Right lobe of liver (tissue), 6 donors: ENCODE data around the gene NPFFR1. TPM values are rescaled to one million over a fixed set of nuclear protein-coding genes. Genes with fewer than 3 reads are reported as not detected.

Experiments
- ATAC-seq, 4 donors: fragments of 200-7000 bp; cut with Tn5 transposase; one replicate each; pipeline ENCODE4 v1.9.1; 2020; ENCODE audit warnings: mild to moderate bottlenecking in 4 of 4, moderate library complexity in 4 of 4
- DNase-seq, 3 donors: peaks; one replicate each; pipeline ENCODE4 v3.0.0-alpha.2; 2020
- H3K27ac ChIP-seq, 3 donors: fragments of 200-600 bp; one replicate each; pipeline ENCODE4 v1.8.0; 2022
- H3K27me3 ChIP-seq, 2 donors: fragments of 200-600 bp; one replicate each; pipeline ENCODE4 v1.8.0; 2022
- H3K36me3 ChIP-seq, 4 donors: fragments of 200-600 bp; sonication (generic) in 1 of 4; one replicate each; pipeline versions ENCODE4 v1.5.1 to v1.8.0; 2017 to 2022; ENCODE audit warnings: control low read depth in 1 of 4
- H3K4me1 ChIP-seq, 4 donors: fragments of 200-600 bp; sonication (generic) in 1 of 4; one replicate each; pipeline versions ENCODE4 v1.5.1 to v1.8.0; 2017 to 2022; ENCODE audit warnings: control low read depth in 1 of 4
- H3K4me3 ChIP-seq, 3 donors: fragments of 200-600 bp; one replicate each; pipeline ENCODE4 v1.8.0; 2022
- H3K9me3 ChIP-seq, 4 donors: fragments of 200-600 bp; sonication (generic) in 1 of 4; one replicate each; pipeline versions ENCODE4 v1.5.1 to v1.8.0; 2017 to 2022; ENCODE audit warnings: control low read depth in 1 of 4
- CTCF ChIP-seq, 4 donors: fragments of 200-600 bp in 3 of 4; fragments of 450-650 bp in 1 of 4; IDR thresholded peaks; one replicate each; pipeline versions ENCODE4 v1.5.1 to v1.8.0; 2016 to 2022; ENCODE audit warnings: antibody characterized with exemption in 4 of 4, mild to moderate bottlenecking in 2 of 4
- POLR2A ChIP-seq: fragments of 450-650 bp; IDR thresholded peaks from one replicate; pipeline ENCODE4 v1.6.1; 2017; ENCODE audit warnings: antibody characterized with exemption, mild to moderate bottlenecking
- WGBS: methylation state at CpG from one replicate; pipeline ENCODE4 v1.1.6; 2018; ENCODE audit warnings: low coverage, low lambda C conversion rate; ENCODE audit not compliant: insufficient coverage; ENCODE audit errors: missing lambda C conversion rate; 5-methylcytosine and 5-hydroxymethylcytosine counted together
- intact Hi-C, 2 donors: fragments of 100-400 bp; cut with DNase I; formaldehyde crosslinking; loops; one replicate each; pipeline versions ENCODE4 v1.11.2 to v1.14.1; 2022
- total RNA-seq, 6 experiments: library from RNA; depleted of rRNA in 2 of 6; stranded (reverse); fragments of >200 nt in 2 of 6; fragmentation: NEBNext Ultra II Directional in 3 of 6; extraction: Animal tissue kit (Norgen Biotek cat#: 25700) in 3 of 6; gene quantifications; one replicate each; pipeline versions ENCODE4 v1.1.0 to v1.2.4, GENCODE V29; 2016 to 2023
- donor health status: DM: no; HTN: yes; CAD: no.
- donor health status: DM: no; HTN: no; CAD: no.
- donor health status: DM: no; HTN: no; CAD: no.
- donor health status: DM: no; HTN: yes; CAD: no.
- donor health status: DM: no; HTN: yes; CAD: no.

The NPFFR1 gene
- total RNA-seq, 6 experiments from 2014 or later = not detected

GRCh38 chr10:70319183-70319582 lies 35.4 kb upstream of the NPFFR1 start:
- 80% methylated on average over 2 of the region's 6 CpGs for WGBS
- Histone ChIP-seq H3K4me3 (no peak overlapping the region), H3K27me3 (no peaks in the 10 kb centered on the region), H3K4me1 (peaks cover 0 to 42% (median 16%) of the 10 kb centered on the region in 4 donors), H3K27ac (no peak overlapping the region), H3K9me3 (no peaks in the 10 kb centered on the region), H3K36me3 (peaks cover 0 to 6% (median 0%) of the 10 kb centered on the region in 4 donors)
- DNase-seq (no peak), ATAC-seq (no peak)
- TF ChIP-seq CTCF (IDR thresholded peaks at IDR 0.05) (no peak), POLR2A (no peak)
- intact Hi-C loops = no loop called here

GRCh38 chr10:70317943-70318318 lies 34.1 kb upstream of the NPFFR1 start:
- Histone ChIP-seq H3K4me1 (peaks cover 0 to 37% (median 11%) of the 10 kb centered on the region in 4 donors), H3K4me3 (no peak overlapping the region), H3K27me3 (no peaks in the 10 kb centered on the region), H3K36me3 (peaks cover 0 to 6% (median 0%) of the 10 kb centered on the region in 4 donors), H3K9me3 (no peaks in the 10 kb centered on the region), H3K27ac (no peak overlapping the region)
- WGBS = 95% methylated on average over 4 of the region's 5 CpGs
- TF ChIP-seq CTCF (IDR thresholded peaks at IDR 0.05) = no peak
- no peak for TF ChIP-seq POLR2A
- DNase-seq (no peak), ATAC-seq (no peak)
- intact Hi-C loops = no loop called here

GRCh38 chr10:70317272-70317942 lies 33.6 kb upstream of the NPFFR1 start:
- Histone ChIP-seq H3K27ac (peak overlapping the region in 1 of 3 donors; percentile 48), H3K9me3 (no peaks in the 10 kb centered on the region), H3K36me3 (peaks cover 0 to 6% (median 0%) of the 10 kb centered on the region in 4 donors), H3K4me3 (no peak overlapping the region), H3K27me3 (no peaks in the 10 kb centered on the region), H3K4me1 (peaks cover 0 to 32% (median 9%) of the 10 kb centered on the region in 4 donors)
- DNase-seq = no peak
- TF ChIP-seq POLR2A = no peak
- TF ChIP-seq CTCF (IDR thresholded peaks at IDR 0.05) = no peak
- intact Hi-C loops = no loop called here
- WGBS = 66% methylated on average over 4 of the region's 5 CpGs
- peak in 3 of 4 donors; percentile 38 to 42 (median 41) for ATAC-seq

GRCh38 chr10:70315815-70316214 lies 32.0 kb upstream of the NPFFR1 start:
- no peak overlapping the region for H3K4me3 ChIP-seq
- no peaks in the 10 kb centered on the region for H3K9me3 ChIP-seq
- 95% methylated on average over 5 of the region's 5 CpGs for whole genome bisulfite sequencing
- ATAC-seq (peak in 1 of 4 donors; percentile 6), DNase-seq (no peak)
- H3K27ac ChIP-seq = peak overlapping the region in 1 of 3 donors; percentile 48
- no peak for TF ChIP-seq CTCF (IDR thresholded peaks at IDR 0.05)
- no peak for TF ChIP-seq POLR2A
- peaks cover 0 to 31% (median 8%) of the 10 kb centered on the region in 4 donors for H3K4me1 ChIP-seq
- no peaks in the 10 kb centered on the region for H3K27me3 ChIP-seq
- no peaks in the 10 kb centered on the region for H3K36me3 ChIP-seq
- intact Hi-C loops = no loop called here
